Measurements from ENCODE around the gene ZNF586. TPM values are rescaled to one million over a fixed set of nuclear protein-coding genes. Genes with fewer than 3 reads are reported as not detected.
"Not testable (repeated sequence)": the region's sequence is repeated elsewhere in the genome, so short reads cannot be mapped to it uniquely, and the experiment has no call there.

ZNF586 gene
- 9.7 TPM for total RNA-seq
- long read RNA-seq, partial matches to known transcripts: 0 of 2 reads
- long read RNA-seq, other reads (novel, unspliced or antisense): 2 of 2 reads

DNA sequence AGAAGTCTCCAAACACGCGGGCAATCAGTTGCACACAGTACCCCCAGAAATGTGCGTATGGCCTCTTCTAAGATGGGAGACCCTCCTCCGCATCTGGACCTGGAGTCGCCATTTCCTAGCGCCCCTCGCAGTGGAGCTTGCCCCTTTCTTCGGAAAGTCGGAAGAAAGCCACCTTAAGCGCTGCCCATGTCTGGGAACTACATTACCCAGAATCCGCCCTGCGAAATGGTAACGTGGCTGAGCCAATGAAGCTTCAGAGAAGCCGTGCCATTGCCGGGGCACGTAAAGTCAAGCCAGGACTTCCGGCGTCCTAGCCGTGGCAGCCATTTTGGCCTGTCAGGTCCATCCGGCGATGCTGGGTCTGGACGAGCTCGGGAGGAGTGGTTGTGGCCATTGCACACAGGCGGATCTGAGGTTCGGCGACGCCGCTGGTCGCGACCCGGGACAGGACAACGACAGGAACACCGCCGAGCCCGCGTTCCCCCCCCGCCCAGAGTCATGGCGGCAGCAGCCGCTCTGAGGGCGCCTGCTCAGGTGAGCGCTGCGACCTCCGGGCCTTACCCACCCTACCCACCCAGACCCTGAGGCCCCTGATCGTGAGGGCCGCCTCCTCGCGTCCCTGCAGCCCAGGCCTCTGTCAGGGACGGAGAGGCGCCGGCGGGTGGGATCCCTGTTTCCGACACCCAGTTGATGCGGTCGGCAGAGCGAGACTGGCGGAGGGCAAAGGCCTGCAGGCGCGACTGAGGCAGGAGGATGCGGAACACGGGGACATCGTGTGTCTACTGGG, at the start of gene ZNF586:
Gene ZNF586 (plus strand): TSS at position 332 of the 787 bp plus-strand sequence. CDS start 167 bp downstream, at position 499.
- intact Hi-C loops (cut with DNase I): loop anchor here (5.0 kb wide), 1 partner anchor 48 kb away; no protein-coding TSS in a partner anchor
- ATAC-seq (peak; percentile 98), DNase-seq (ENCODE audit: missing footprints) (peak; percentile 96)

DNA sequence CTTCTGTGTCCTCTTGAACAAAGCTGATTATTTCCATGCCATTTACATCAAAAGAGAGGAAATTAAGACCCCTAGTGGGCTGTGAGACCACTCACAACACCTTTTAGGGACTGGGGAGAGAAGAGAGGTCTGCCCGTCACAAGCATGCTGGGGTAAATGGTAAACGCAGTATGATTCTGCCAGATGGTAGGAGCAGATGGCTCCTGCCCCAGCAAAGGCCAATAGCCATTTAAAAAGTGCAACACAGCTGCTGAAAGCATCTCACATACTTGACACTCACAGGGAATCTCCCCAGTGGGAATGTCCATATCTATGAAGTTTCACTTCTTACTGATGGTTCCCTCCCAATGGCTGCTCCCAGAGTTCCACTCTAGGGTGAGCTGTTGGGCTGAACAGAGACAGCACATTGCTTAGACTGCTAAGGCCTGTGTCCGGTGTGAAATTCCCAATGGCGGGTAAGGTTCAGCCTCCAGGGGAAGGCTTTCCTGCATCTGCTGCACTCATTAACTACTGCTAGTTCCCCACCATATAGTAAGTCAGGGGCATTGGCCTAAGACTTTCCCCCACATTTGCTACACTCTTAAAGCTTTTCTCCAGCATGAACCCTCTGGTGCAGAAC, 49.5 kb upstream of the ZNF586 start:
- DNase-seq (ENCODE audit: missing footprints): no peak
- intact Hi-C loops (cut with DNase I): loop anchor here (10.0 kb wide), 1 partner anchor 245 kb away; the partner anchor contains the start of gene ZNF772
- ATAC-seq: no peak

DNA sequence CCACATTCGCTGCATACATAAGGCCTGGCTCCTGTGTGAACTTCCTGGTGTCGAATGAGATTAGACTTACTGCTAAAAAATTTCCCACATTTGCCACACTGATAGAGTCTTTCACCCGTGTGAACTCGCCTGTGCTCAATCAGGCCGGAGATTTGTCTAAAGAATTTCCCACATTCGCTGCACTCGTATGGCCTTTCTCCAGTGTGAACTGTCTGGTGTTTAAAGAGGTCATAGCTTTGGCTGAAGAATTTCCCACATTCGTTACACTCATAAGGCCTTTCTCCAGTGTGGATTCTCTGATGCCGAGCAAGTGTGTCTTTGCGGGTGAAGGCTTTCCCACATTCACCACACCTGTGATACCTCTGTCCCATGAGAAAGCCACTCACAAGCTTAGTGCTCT, 48.6 kb upstream of the ZNF586 start:
- DNase-seq (ENCODE audit: missing footprints) (no peak), ATAC-seq (no peak)
- intact Hi-C loops (cut with DNase I): loop anchor here (10.0 kb wide), 1 partner anchor 246 kb away; the partner anchor contains the start of gene ZNF772

DNA sequence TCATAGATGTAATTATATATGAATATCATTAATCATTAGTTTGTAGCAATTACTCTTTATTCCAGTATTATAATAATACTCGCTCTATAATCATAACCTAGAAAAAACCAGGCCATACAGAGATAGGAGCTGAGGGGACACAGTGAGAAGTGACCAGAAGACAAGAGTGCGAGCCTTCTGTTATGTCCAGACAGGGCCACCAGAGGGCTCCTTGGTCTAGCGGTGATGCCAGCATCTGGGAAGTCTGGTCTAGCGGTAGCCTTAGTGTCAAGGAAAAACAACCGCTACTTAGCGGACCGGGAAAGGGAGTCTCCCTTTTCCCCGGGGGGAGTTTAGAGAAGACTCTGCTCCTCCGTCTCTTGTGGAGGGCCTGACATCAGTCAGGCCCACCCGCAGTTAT, 31.2 kb upstream of the ZNF586 start:
- ATAC-seq: peak; percentile 70
- DNase-seq (ENCODE audit: missing footprints): not testable (repeated sequence)
- intact Hi-C loops (cut with DNase I): loop anchor here (2.0 kb wide), 1 partner anchor 164 kb away; no protein-coding TSS in a partner anchor

DNA sequence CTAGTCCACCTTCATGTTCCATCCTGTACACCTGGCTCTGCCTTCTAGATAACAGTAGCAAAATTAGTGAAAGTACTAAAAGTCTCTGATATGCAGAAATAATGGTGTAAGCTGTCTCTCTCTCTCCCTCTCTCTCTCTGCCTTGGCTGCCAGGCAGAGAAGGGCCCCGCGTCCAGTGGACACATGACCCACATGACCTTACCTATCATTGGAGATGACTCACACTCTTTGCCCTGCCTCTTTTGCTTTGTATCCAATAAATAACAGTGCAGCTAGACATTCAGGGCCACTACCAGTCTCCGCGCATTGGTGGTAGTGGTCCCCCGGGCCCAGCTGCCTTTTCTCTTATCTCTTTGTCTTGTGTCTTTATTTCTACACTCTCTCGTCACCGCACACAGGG, 30.7 kb upstream of the ZNF586 start:
- not testable (repeated sequence) for DNase-seq (ENCODE audit: missing footprints); ATAC-seq
- intact Hi-C loops (cut with DNase I): loop anchor here (2.0 kb wide), 1 partner anchor 164 kb away; no protein-coding TSS in a partner anchor

DNA sequence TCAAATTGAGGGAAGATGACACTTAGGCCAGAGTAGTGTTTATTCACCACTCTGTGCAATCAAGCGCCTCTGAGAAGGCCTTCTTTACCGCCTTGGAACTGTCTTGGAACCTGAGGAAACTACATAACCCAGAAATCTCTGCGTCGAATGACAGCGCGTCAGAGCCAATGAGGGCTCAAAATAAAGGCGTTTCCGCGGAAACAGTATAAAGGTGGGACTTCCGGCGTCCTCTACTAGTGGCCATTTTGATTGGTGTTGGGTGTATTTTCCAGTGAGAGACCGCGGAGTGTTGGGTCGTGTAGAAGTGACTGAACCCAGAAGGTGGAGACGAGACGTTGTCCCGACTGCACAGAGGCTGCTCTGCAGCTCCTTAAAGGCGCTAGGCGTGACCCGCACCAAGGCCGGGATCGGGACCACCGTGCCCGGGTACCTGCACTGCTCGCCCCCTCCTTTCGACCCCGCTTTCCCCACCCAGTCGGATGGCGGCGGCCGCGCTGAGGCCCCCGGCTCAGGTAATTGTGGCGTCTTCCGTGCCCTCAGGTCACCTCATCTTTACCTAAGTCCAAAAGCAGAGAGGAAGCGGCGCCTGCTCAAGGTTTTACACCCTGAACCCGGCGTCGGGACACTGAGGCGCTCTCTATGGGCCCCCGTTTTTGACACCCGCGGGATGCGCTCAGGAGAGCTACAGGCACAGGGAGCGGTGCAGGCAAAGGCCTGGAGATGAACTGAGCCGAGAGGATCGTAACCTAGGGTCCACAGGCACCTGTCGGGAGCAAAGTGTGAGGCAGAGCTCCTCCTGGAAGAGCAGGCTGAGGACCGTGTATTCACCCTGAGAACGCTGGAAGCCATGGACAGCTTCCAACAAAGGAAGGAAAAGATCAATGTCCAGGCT, 22.6 kb upstream of the ZNF586 start, which contains the start of gene ZNF776:
Gene ZNF776 (plus strand): TSS at position 236 of the 892 bp plus-strand sequence. CDS start 244 bp downstream, at position 480.
- peak; percentile 83 for DNase-seq (ENCODE audit: missing footprints)
- ATAC-seq: peak; percentile 98
- intact Hi-C loops (cut with DNase I): loop anchor here (5.0 kb wide), 1 partner anchor 405 kb away; the partner anchor contains the start of gene ZNF329

DNA sequence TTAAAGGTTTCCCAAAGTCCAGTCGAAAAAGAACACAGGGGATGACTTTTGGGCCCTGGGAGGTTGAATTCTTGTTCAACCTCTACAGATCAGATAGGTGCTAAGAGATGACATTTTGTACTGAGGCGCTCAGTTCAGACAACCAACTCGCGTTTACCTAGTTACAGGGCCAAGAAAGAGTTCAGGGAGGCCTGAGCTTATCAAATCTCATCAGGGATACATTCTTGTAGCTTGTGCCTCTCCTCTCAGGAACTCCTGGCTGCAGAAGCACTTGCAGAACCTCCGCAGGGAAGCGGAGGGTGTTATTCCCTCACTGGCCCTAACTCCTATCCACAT, 22.0 kb upstream of the ZNF586 start:
- DNase-seq (ENCODE audit: missing footprints) (no peak), ATAC-seq (no peak)
- intact Hi-C loops (cut with DNase I): loop anchor here (5.0 kb wide), 1 partner anchor 405 kb away; the partner anchor contains the start of gene ZNF329

DNA sequence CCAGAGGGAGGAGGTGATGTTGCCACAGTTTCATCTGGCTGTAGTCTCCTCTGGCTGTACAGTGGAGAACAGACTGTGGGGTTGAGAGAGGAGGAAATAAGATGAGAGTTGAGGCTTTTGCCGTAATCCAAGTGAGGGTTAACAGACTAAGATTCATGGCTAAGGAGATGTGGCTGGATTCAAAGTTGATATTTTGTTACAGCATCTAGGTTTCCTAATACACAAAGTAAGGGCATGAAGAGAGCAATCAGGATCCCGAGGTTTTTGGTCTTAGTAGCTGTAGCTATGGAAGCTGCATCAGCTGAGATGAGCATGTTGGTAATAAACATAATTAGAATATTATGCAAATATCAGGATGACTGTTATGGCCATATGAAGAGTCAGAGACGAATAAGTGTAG, 21.4 kb upstream of the ZNF586 start:
- DNase-seq (ENCODE audit: missing footprints) (no peak), ATAC-seq (no peak)
- intact Hi-C loops (cut with DNase I): loop anchor here (5.0 kb wide), 1 partner anchor 404 kb away; the partner anchor contains the start of gene ZNF329

DNA sequence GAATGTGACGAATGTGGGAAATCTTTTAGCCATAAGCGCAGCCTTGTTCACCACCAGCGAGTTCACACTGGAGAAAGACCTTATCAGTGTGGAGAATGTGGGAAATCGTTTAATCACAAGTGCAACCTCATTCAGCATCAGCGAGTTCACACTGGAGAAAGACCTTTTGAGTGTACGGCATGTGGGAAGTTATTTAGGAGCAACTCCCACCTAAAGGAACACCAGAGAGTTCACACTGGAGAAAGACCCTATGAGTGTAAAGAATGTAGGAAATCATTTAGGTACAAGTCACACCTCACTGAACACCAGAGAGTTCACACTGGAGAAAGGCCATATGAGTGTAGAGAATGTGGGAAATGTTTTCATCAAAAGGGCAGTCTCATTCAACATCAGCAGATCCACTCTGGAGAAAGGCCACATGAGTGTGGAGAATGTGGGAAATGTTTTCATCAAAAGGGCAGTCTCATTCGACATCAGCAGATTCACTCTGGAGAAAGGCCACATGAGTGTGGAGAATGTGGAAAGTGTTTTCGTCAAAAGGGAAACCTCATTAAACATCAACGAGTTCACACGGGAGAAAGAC, 15.3 kb upstream of the ZNF586 start:
- intact Hi-C loops (cut with DNase I): no loop called here

DNA sequence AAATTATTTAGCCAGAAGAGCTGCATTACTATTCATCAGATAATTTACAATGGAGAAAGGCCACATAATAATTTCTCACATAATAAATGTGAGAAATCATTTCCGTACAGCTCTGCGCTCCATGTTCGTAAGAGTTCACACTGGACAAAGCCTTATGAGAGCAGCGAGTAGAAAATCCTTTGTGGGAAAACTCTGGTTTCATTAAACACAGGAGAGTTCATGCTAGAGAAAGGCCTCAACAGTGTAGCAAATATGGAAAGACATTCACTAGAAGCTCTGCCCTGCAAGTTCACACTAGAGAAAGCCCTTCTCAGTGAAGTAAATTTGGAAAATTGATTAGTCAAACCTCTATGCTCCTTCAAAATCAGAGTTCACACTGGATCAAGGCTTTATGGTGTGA, 14.4 kb upstream of the ZNF586 start:
- DNase-seq (ENCODE audit: missing footprints): no peak
- no peak for ATAC-seq
- intact Hi-C loops (cut with DNase I): no loop called here

More for the DNA sequence above, 15.3 kb upstream of the ZNF586 start:
- DNase-seq (ENCODE audit: missing footprints) (no peak), ATAC-seq (no peak)

DNA sequence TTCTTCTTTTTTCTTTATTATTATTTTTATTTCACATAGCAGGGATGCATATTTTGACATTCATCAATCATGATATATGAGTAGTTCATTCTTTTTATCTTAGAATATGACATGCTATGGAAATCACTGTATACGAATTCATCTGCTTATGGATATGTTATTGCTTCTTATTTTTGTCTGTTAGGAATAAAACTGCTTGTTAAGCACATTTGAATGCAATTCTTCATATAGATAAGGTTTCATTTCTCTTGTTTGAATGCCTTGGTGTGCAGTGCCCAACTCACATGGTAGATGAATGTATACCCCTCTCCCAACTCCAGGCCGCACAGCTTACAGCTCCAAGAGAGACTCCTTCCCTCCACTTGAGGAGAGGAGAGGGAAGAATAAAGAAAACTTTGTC, 11.5 kb upstream of the ZNF586 start:
- intact Hi-C loops (cut with DNase I): no loop called here
- ATAC-seq (no peak), DNase-seq (ENCODE audit: missing footprints) (no peak)

DNA sequence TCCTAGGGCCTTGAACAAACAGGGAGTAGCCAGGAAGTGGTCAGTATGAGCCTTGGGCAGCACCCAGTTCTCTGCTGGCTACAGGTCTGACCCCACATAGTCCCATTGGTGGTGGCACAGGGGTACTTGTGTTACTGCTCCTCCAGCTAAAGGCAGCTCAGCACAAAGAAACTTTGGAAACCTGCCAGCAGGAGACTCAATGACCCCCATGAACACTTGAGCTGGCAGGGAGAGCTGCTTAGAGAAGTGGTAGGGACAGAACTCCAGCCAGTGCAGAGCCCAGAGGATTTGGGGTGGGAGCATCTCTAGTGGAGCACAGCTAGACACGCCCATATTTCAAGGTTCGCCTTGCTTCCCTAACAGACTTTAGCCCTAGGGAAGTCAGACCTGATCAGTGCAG, 10.4 kb upstream of the ZNF586 start:
- ATAC-seq: no peak
- intact Hi-C loops (cut with DNase I): no loop called here
- DNase-seq (ENCODE audit: missing footprints): no peak

DNA sequence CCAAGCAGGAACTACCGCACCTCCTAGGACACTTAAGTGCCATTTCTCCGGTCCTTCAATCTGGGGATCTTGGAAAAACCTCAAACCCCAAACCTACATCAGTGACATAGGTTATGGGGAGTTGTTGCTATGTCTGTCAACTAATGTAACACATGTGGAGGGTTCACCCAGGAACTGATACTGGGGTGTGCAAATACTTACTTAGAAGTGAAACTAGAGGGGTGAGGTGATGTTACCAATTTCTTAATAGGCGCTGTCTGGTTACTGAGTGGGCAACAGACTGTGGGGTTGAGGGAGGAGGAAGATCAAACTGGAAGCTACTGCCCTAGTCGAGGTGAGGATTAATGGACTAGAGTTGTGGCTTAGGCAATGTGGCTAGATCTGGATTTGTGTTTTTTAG, 1.9 kb downstream of the ZNF586 start:
- DNase-seq (ENCODE audit: missing footprints) (no peak), ATAC-seq (no peak)
- intact Hi-C loops (cut with DNase I): no loop called here

DNA sequence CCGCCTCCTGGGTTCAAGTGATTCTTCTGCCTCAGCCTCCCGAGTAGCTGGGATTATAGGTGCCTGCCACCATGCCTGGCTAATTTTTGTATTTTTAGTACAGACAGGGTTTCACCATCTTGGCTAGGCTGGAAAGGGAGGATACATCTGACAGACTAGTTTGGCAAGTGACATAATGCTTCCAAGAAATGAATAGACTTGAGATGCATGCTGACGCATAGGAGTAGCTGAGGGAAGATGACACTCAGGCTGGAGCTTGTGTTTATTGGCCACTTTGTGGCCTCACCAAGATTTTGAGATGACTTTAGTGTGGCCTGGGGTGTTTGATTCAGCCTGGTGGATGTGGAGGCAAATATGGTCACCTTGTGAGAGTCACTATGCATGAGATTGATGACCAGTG, 4.0 kb downstream of the ZNF586 start:
- ATAC-seq: no peak
- intact Hi-C loops (cut with DNase I): no loop called here
- DNase-seq (ENCODE audit: missing footprints): no peak

DNA sequence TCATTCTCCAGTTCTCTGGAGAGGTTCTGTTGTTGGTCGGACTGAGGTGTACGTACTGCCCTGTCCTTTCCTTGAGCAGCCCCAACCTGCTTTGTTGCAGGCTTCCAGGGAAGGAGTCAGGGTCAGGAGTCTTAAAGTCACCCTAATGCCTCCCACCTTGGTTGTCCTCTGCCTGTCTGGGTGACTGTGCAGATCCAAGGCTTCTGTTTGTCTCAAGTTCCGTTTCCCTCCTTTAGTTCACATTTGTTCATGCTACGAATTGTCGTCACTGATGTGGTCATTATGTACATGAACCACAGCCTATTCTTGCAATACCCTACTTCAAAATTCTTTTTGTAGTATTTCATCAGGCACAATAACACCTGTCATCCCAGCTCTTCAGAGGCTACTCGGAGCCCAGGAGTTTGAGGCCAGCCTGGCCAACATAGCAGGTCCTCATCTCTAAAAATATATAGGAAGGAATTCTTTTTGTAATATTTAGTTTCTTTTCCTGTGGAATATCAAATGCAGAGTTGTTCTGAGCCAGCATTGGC, 7.4 kb downstream of the ZNF586 start:
- no peak for DNase-seq (ENCODE audit: missing footprints)
- intact Hi-C loops (cut with DNase I): no loop called here
- no peak for ATAC-seq

DNA sequence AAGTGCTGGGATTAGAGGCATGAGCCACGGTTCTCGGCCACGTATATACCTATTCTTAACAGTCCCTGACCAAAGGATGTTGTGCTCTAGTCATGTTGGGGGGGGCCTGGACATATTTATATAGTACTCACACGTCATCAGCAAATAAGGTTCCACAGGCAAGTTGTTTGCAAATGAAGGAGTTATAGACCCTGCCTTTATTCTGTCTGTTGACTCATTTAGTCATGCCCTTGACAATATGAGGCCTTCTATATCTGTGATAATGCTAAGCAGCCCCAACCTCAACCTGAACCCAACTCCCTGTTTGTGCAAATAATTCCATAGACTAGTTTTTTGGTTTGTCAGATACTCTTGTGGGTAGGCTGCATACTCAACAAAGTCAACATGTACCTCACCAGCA, 8.9 kb downstream of the ZNF586 start:
- intact Hi-C loops (cut with DNase I): no loop called here
- no peak for ATAC-seq
- DNase-seq (ENCODE audit: missing footprints): no peak

DNA sequence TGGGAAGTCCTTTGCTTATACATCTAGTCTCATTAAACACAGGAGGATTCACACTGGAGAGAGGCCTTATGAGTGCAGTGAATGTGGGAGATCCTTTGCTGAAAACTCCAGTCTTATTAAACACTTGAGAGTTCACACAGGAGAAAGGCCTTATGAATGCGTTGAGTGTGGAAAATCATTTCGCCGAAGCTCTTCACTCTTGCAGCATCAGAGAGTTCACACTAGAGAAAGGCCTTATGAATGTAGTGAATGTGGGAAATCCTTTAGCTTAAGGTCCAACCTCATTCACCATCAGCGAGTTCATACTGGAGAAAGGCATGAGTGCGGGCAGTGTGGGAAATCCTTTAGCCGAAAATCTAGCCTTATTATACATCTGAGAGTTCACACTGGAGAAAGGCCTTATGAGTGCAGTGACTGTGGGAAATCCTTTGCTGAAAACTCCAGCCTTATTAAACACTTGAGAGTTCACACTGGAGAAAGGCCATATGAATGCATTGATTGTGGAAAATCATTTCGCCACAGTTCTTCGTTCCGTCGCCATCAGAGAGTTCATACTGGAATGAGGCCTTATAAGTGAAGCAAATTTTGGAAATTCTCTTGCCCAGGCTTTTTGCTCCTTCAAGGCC, 9.9 kb downstream of the ZNF586 start:
- ATAC-seq: no peak
- DNase-seq (ENCODE audit: missing footprints): no peak
- intact Hi-C loops (cut with DNase I): no loop called here

DNA sequence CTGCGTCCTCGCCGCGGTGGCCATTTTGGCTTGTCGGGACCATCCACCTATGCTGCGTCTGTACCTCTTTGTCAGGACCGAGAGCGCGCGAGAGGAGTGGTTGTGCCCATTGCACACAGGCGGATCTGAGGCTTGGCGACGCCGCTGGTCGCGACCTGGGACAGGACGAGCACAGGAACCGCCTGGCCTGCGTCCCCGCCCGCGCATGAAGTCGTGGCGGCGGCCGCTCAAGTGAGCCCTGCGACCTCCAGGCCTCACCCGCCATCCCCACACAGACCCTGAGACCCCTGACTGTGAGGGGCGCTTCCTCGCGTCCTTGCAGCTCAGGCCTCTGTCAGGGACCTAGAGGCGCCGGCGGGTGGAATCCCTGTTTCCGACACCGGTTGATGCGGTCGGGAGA, 16.8 kb downstream of the ZNF586 start:
- DNase-seq (ENCODE audit: missing footprints) (no peak), ATAC-seq (no peak)
- intact Hi-C loops (cut with DNase I): no loop called here

Data from Right ventricle myocardium inferior (tissue), 1 donor.